BJ (cell line): ENCODE data around the gene GRB10. TPM values are rescaled to one million over a fixed set of nuclear protein-coding genes. Genes with fewer than 3 reads are reported as not detected.

Experiments
- CTCF ChIA-PET: fragments of 350-600 bp; formaldehyde crosslinking; extraction: SDS; loops from one replicate; lab custom pipeline; 2021; ENCODE audit warnings: antibody characterized with exemption, inconsistent platforms; lab: Yijun Ruan, JAX
- POLR2A ChIA-PET: fragments of 300-600 bp; sonication (Branson Sonifier 250); formaldehyde crosslinking; extraction: SDS; loops from one replicate; lab custom pipeline; 2021; ENCODE audit warnings: antibody characterized with exemption; lab: Charles Lee
- DNase-seq: peaks from one replicate; pipeline ENCODE4 v3.0.0-alpha.2; 2011; ENCODE audit warnings: low read depth
- H3K27me3 ChIP-seq: 2 replicates; pipeline ENCODE4 v1.6.0; 2011; ENCODE audit warnings: low read length; ENCODE audit not compliant: control insufficient read depth, insufficient read depth
- H3K36me3 ChIP-seq: 2 replicates; pipeline ENCODE4 v1.5.1; 2011; ENCODE audit warnings: low read length; ENCODE audit not compliant: control insufficient read depth, insufficient read depth
- H3K4me3 ChIP-seq: 2 replicates; pipeline ENCODE4 v1.5.1; 2011; ENCODE audit warnings: low read depth, mild to moderate bottlenecking, control low read depth, low read length
- polyA plus RNA-seq: library from polyadenylated mRNA; depleted of rRNA; stranded (reverse); fragments of >200 nt; gene quantifications from 2 replicates; pipeline ENCODE4 v1.2.3, GENCODE V29; 2011
- TF ChIP-seq, protein P1 (sequence below): IDR thresholded peaks from 2 replicates; pipeline ENCODE4 v1.5.1; 2011; ENCODE audit warnings: low read depth, mild to moderate bottlenecking, control low read depth, inconsistent platforms, low read length, moderate library complexity; ENCODE audit not compliant: insufficient read depth

The GRB10 gene
- polyA plus RNA-seq, 1 experiment: 8.5 TPM

DNA sequence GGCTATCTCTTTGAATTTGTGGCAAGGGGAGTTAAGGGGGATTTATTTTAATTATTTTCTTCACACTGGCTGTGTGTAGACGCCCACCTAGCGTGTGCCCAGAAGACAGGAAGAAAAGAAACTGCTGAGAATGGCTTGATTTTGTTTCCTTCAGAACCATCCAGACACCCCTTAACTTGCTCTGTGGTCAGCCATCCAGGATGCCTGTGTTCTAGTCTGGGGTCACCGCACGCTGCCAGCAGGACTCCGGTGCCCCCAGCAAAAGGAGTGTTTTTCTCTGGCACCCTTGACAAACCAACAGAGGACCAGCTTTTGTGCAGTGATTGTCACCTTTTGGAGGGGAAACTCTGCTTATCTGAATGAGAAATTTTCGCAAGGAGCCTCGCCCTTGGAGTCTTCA lies 222.8 kb downstream of the GRB10 start:
- TF ChIP-seq, protein P1, sequence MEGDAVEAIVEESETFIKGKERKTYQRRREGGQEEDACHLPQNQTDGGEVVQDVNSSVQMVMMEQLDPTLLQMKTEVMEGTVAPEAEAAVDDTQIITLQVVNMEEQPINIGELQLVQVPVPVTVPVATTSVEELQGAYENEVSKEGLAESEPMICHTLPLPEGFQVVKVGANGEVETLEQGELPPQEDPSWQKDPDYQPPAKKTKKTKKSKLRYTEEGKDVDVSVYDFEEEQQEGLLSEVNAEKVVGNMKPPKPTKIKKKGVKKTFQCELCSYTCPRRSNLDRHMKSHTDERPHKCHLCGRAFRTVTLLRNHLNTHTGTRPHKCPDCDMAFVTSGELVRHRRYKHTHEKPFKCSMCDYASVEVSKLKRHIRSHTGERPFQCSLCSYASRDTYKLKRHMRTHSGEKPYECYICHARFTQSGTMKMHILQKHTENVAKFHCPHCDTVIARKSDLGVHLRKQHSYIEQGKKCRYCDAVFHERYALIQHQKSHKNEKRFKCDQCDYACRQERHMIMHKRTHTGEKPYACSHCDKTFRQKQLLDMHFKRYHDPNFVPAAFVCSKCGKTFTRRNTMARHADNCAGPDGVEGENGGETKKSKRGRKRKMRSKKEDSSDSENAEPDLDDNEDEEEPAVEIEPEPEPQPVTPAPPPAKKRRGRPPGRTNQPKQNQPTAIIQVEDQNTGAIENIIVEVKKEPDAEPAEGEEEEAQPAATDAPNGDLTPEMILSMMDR: no peak
- no peak for DNase-seq
- Histone ChIP-seq H3K27me3 (peaks cover 10% of the 10 kb centered on the region), H3K4me3 (no peak overlapping the region), H3K36me3 (no peaks in the 10 kb centered on the region)
- CTCF ChIA-PET: interaction anchor here (1.0 kb wide), 1 partner anchor 581 kb away, joined by 3 read pairs; no protein-coding TSS in a partner anchor
- POLR2A ChIA-PET: no interaction called here

DNA sequence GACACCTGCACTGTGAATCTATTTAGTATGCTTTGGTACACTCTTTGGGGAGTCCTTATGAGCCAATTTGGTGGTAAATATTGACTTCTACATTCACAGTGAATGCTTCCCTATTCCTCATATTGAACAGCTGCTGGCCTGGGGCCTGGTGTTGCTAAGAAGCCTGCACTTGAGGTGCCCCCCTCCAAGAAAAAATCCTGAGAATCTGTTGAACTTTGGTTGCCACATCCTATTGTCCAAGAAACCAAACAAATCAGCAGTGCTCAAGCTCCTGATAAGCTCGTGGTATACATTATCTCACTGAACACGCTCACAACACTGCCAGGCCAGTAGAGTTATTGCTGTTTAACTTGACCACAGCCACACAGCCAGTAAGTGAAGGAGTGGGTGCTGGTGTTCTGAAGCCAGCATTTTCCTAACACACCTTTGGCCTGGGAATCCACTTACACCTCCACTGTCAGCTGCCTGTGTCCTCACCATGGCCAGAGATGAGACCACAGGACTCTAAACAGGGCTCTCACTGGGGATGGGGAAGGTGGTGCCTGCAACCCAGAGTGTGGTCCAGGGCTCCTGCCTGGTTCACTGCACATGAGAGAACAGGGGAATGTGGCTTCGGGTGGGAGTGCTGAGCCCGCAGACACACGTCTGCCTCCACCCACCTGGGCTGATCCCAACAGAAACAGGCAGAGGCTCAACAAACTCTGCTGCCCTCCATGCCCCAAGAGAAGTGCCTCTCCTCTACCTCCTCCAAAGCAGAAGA lies 224.2 kb downstream of the GRB10 start:
- Histone ChIP-seq H3K36me3 (no peaks in the 10 kb centered on the region), H3K4me3 (no peak overlapping the region), H3K27me3 (peaks cover 10% of the 10 kb centered on the region)
- ChIA-PET POLR2A (no interaction called here), CTCF (no interaction called here)
- TF ChIP-seq, protein P1: no peak
- DNase-seq: no peak

DNA sequence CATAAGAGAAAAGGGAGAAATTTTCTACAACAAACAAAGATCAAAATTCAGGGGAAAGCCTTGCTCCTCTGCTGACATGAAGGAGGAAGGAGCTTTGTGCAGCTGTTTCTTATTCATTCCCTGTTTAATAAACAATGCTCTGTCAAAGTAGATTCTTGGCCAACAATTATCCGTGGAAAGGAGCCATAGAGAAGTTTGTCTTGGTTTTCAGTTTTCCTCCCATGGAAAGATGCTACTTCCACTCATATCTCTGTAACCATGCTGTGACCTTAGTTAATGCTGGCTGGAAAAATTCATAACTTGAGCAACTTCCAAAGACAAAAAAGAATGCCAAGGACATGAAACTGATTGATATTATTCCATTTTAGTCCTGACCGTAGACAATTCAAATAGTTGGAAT lies 225.6 kb downstream of the GRB10 start:
- DNase-seq: no peak
- ChIA-PET POLR2A (no interaction called here), CTCF (no interaction called here)
- TF ChIP-seq, protein P1: no peak
- Histone ChIP-seq H3K27me3 (peaks cover 10% of the 10 kb centered on the region), H3K36me3 (no peaks in the 10 kb centered on the region), H3K4me3 (no peak overlapping the region)

DNA sequence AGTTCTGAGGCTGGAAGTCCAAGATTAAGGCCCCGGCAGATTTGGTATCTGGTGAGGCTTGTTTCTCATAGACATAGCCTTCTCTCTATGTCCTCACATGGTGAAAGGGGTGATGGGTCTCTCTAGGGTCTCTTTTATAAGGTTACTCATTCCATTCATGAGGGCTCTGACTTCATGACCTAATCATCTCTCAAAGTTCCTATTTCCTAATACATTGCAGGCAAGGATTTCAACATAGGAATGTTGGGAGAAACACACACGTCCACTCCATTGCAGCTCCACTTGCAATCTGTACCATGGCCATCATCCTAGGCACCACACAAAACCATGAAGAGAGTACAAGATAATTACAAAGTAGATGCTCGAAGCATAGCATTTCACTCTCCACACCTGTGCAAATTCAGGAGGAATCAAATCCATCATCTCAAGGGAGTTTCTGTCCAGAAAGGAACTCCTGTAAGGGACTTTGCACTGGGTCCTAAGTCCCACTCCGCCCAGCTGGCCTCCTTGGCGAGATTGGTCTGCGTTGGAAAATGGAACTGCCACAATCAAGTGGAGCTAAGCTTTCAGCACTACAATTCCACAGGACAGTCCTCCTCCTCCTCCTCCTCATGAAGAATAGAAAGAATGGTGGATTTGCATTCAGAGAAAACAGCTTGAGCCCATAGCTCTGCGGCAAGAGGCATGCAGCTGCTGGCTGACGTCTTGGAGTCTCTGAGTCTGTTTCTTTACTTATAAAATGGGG lies 226.3 kb downstream of the GRB10 start:
- DNase-seq: no peak
- POLR2A ChIA-PET: no interaction called here
- TF ChIP-seq, protein P1: no peak
- Histone ChIP-seq H3K27me3 (peaks cover 10% of the 10 kb centered on the region), H3K36me3 (no peaks in the 10 kb centered on the region), H3K4me3 (no peak overlapping the region)
- CTCF ChIA-PET: no interaction called here

DNA sequence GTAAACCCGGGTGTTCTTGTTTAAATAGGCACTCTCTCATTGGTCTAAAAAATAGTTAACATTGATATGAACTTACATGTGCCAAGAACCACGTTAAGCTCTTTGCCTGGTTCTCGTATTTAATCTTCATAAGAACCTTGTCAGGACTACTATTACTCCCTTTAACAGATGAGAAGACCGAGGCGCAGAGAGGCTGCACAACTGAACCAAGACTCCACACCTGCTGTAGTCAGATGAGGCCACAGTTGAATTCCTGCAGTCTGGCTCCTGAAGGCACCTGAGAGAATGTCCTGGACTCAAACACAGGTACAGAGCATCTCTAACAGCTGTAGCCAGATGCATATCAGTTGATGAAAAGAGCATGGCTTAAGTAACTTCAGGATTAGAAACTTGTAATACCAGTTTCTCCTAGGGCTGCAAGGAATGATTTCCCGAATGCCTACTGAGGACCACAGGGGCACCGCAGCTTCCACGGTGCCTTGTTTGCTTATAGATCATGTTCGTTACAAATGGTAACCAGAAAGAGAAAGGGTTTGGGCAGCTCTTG lies 227.0 kb downstream of the GRB10 start:
- TF ChIP-seq, protein P1: no peak
- ChIA-PET CTCF (interaction anchor here (0.9 kb wide), 1 partner anchor 585 kb away, joined by 3 read pairs; no protein-coding TSS in a partner anchor), POLR2A (no interaction called here)
- DNase-seq: no peak
- no peaks in the 10 kb centered on the region for H3K36me3 ChIP-seq
- no peak overlapping the region for H3K4me3 ChIP-seq
- peaks cover 8% of the 10 kb centered on the region for H3K27me3 ChIP-seq
